NCI-H2171 treated with DMSO at 0.1 percent for 48 hours (cell line): ENCODE data around the gene UBB.

ENCODE experiments used
- DNase-seq: peaks from one replicate; lab custom pipeline; 2025; lab: John Stamatoyannopoulos, UW

The UBB gene

GRCh38 chr17:16419074-16419928 is 38.4 kb downstream of the UBB start:
- no peak for DNase-seq

- no peak for DNase-seq
Measured at GRCh38 chr17:16419929-16420271, 39.0 kb downstream of the UBB start.

- no peak for DNase-seq
Measured at GRCh38 chr17:16422416-16422815, 41.5 kb downstream of the UBB start.

GRCh38 chr17:16423226-16423872 is 42.5 kb downstream of the UBB start:
- no peak for DNase-seq

- DNase-seq = no peak
Measured at GRCh38 chr17:16425202-16425601, 44.3 kb downstream of the UBB start.

GRCh38 chr17:16425698-16426659 is 45.1 kb downstream of the UBB start:
- DNase-seq = no peak

- no peak for DNase-seq
Measured at GRCh38 chr17:16427020-16427419, 46.1 kb downstream of the UBB start.

- peak; percentile 13 for DNase-seq
Measured at GRCh38 chr17:16428098-16428882, 47.4 kb downstream of the UBB start.

- DNase-seq = no peak
Measured at GRCh38 chr17:16429083-16429482, 48.2 kb downstream of the UBB start.

GRCh38 chr17:16430650-16431049 is 49.8 kb downstream of the UBB start:
- no peak for DNase-seq

- no peak for DNase-seq
Measured at GRCh38 chr17:16432017-16432416, 51.1 kb downstream of the UBB start.
